Measurements from ENCODE around the gene LDB2.

DNA sequence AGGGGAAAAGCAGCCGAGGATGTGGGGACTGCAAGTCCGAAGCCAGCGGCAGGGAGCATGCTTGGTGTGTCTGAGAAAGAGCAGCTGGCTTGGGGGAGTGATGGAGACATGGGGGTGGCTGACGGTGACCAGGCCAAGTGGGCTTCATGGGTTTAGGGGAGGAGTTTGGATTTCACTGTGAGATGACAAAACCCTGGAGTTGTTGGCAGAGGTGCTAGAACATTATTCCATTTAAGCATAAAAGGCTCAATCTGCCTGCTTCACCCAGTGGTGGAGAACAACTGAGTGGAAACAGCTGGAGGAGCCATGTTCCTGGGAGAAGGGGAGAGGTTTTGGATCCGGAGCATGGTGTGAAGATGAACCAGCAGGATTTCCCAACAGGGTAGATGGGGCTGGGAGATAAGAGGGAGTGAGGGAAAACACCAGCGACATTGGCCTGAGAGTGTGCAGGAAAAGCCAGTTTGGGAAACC is 354.2 kb downstream of the LDB2 start:
- TF ChIP-seq, protein P1, sequence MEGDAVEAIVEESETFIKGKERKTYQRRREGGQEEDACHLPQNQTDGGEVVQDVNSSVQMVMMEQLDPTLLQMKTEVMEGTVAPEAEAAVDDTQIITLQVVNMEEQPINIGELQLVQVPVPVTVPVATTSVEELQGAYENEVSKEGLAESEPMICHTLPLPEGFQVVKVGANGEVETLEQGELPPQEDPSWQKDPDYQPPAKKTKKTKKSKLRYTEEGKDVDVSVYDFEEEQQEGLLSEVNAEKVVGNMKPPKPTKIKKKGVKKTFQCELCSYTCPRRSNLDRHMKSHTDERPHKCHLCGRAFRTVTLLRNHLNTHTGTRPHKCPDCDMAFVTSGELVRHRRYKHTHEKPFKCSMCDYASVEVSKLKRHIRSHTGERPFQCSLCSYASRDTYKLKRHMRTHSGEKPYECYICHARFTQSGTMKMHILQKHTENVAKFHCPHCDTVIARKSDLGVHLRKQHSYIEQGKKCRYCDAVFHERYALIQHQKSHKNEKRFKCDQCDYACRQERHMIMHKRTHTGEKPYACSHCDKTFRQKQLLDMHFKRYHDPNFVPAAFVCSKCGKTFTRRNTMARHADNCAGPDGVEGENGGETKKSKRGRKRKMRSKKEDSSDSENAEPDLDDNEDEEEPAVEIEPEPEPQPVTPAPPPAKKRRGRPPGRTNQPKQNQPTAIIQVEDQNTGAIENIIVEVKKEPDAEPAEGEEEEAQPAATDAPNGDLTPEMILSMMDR (IDR thresholded peaks at IDR 0.05 in 4 of 5, conservative IDR thresholded peaks at IDR 0.05 in 1 of 5): no peak
- no peak for TF ChIP-seq POLR2A (IDR thresholded peaks at IDR 0.05)
